Right lung (tissue), 5 donors: ENCODE results near the gene NDST4. TPM values are rescaled to one million over a fixed set of nuclear protein-coding genes. Genes with fewer than 3 reads are reported as not detected.
"Not testable (repeated sequence)": the region's sequence is repeated elsewhere in the genome, so short reads cannot be mapped to it uniquely, and the experiment has no call there.

ENCODE experiments used
- DNase-seq, 2 donors: peaks; one replicate each; pipeline ENCODE4 v3.0.0-alpha.2; 2013
- polyA plus RNA-seq, 5 donors: library from polyadenylated mRNA; unstranded; fragments of 120-200 nt; gene quantifications; one replicate each; pipeline versions ENCODE4 v1.2.1 to v1.2.3, GENCODE V29; 2013; ENCODE audit warnings: inconsistent platforms in 1 of 5, low replicate concordance in 1 of 5; ENCODE audit not compliant: insufficient read length in 5 of 5, insufficient read depth in 1 of 5

Gene NDST4
- polyA plus RNA-seq, 5 donors: 0.27 to 0.97 (median 0.51) TPM

- no peak for DNase-seq
Measured at GRCh38 chr4:115054836-115055235, 58.6 kb downstream of the NDST4 start.

GRCh38 chr4:115053313-115053712, 60.1 kb downstream of the NDST4 start:
- DNase-seq: no peak

- DNase-seq: no peak
Measured at GRCh38 chr4:115042496-115042895, 70.9 kb downstream of the NDST4 start.

GRCh38 chr4:115030281-115030680, 83.1 kb downstream of the NDST4 start:
- no peak for DNase-seq

- peak in 1 of 2 donors; percentile 5 for DNase-seq
Measured at GRCh38 chr4:115028682-115029410, 84.6 kb downstream of the NDST4 start.

GRCh38 chr4:114999880-115000279, 113.5 kb downstream of the NDST4 start:
- no peak for DNase-seq

GRCh38 chr4:114998316-114998715, 115.1 kb downstream of the NDST4 start:
- no peak for DNase-seq

GRCh38 chr4:114997576-114998247, 115.7 kb downstream of the NDST4 start:
- no peak for DNase-seq

GRCh38 chr4:114986133-114986532, 127.3 kb downstream of the NDST4 start:
- DNase-seq: no peak

GRCh38 chr4:114980932-114981708, 132.3 kb downstream of the NDST4 start:
- DNase-seq: no peak

- DNase-seq: not testable (repeated sequence)
Measured at GRCh38 chr4:114980399-114980798, 133.0 kb downstream of the NDST4 start.

- no peak for DNase-seq
Measured at GRCh38 chr4:114976901-114977300, 136.5 kb downstream of the NDST4 start.

GRCh38 chr4:114964026-114964425, 149.4 kb downstream of the NDST4 start:
- no peak for DNase-seq

GRCh38 chr4:114945616-114946015, 167.8 kb downstream of the NDST4 start:
- no peak for DNase-seq

GRCh38 chr4:114941503-114941902, 171.9 kb downstream of the NDST4 start:
- DNase-seq: no peak

GRCh38 chr4:114927881-114928280, 185.5 kb downstream of the NDST4 start:
- DNase-seq: no peak

GRCh38 chr4:114926583-114926982, 186.8 kb downstream of the NDST4 start:
- no peak for DNase-seq

GRCh38 chr4:114924311-114924710, 189.1 kb downstream of the NDST4 start:
- no peak for DNase-seq

GRCh38 chr4:114922592-114922933, 190.9 kb downstream of the NDST4 start:
- DNase-seq: no peak

- DNase-seq: peak in 1 of 2 donors; percentile 1
Measured at GRCh38 chr4:114921790-114922591, 191.4 kb downstream of the NDST4 start.

GRCh38 chr4:114921191-114921590, 192.2 kb downstream of the NDST4 start:
- no peak for DNase-seq

- DNase-seq: no peak
Measured at GRCh38 chr4:114911111-114911510, 202.3 kb downstream of the NDST4 start.
